IMR-90 (cell line): ENCODE measurements around the gene ADAMTS3.

Source experiments
- MAFK ChIP-seq: IDR thresholded peaks from 2 replicates; pipeline ENCODE4 v1.6.1; 2012; ENCODE audit warnings: low read depth, low read length, improper control_type of control experiment
- NFE2L2 ChIP-seq: fragments of 150-350 bp; IDR thresholded peaks from 2 replicates; pipeline ENCODE4 v1.6.1; 2016; ENCODE audit warnings: low read depth, mild to moderate bottlenecking, low read length
- POLR2A ChIP-seq: IDR thresholded peaks from 2 replicates; pipeline ENCODE4 v1.6.1; 2012; ENCODE audit warnings: mild to moderate bottlenecking, low read depth, low read length
- RAD21 ChIP-seq: IDR thresholded peaks from 2 replicates; pipeline ENCODE4 v1.6.1; 2012; ENCODE audit warnings: low read length, improper control_type of control experiment
- RCOR1 ChIP-seq: IDR thresholded peaks from 2 replicates; pipeline ENCODE4 v1.6.1; 2012; ENCODE audit warnings: mild to moderate bottlenecking, low read length, improper control_type of control experiment; ENCODE audit not compliant: insufficient replicate concordance
- RFX5 ChIP-seq: IDR thresholded peaks from 2 replicates; pipeline ENCODE4 v1.8.0; 2012; ENCODE audit warnings: low read depth, mild to moderate bottlenecking, low read length, moderate library complexity
- TF ChIP-seq, protein P1 (sequence below): fragments of 150-350 bp; IDR thresholded peaks from 2 replicates; pipeline ENCODE4 v1.6.1; 2017; ENCODE audit warnings: mild to moderate bottlenecking, antibody characterized with exemption, low read length, low read depth
- TF ChIP-seq, protein P2 (sequence below): conservative IDR thresholded peaks from 2 replicates; pipeline ENCODE4 v1.5.1; 2012; ENCODE audit warnings: mild to moderate bottlenecking, low read depth, low read length, improper control_type of control experiment
- TF ChIP-seq, protein P3 (sequence below): fragments of 150-350 bp; IDR thresholded peaks from 2 replicates; pipeline ENCODE4 v1.6.1; 2016; ENCODE audit warnings: low read depth, mild to moderate bottlenecking, low read length, moderate library complexity, borderline replicate concordance

DNA sequence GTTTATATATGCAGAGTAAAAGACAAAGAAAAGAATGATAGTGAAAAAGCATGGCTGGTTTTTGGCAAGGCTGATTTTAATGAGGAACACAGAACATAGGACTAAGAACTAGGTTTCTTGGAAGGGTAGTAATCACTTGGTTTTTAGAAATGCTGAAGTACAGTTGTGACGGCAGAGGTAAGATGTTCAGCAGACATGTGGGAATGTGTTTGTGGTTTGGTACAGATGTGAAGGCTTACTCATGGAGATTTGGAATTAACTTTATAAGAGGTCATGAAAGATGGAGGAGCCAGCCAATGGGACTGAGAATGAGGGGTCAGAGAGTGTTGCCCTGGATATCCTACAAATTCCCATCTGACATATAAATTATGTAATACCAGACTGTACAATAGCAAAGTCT lies 293.6 kb downstream of the ADAMTS3 start:
- TF ChIP-seq, protein P1, sequence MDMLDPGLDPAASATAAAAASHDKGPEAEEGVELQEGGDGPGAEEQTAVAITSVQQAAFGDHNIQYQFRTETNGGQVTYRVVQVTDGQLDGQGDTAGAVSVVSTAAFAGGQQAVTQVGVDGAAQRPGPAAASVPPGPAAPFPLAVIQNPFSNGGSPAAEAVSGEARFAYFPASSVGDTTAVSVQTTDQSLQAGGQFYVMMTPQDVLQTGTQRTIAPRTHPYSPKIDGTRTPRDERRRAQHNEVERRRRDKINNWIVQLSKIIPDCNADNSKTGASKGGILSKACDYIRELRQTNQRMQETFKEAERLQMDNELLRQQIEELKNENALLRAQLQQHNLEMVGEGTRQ = no peak
- TF ChIP-seq POLR2A (no peak), RAD21 (no peak), MAFK (no peak), RCOR1 (no peak), RFX5 (no peak), NFE2L2 (no peak)
- TF ChIP-seq, protein P2, sequence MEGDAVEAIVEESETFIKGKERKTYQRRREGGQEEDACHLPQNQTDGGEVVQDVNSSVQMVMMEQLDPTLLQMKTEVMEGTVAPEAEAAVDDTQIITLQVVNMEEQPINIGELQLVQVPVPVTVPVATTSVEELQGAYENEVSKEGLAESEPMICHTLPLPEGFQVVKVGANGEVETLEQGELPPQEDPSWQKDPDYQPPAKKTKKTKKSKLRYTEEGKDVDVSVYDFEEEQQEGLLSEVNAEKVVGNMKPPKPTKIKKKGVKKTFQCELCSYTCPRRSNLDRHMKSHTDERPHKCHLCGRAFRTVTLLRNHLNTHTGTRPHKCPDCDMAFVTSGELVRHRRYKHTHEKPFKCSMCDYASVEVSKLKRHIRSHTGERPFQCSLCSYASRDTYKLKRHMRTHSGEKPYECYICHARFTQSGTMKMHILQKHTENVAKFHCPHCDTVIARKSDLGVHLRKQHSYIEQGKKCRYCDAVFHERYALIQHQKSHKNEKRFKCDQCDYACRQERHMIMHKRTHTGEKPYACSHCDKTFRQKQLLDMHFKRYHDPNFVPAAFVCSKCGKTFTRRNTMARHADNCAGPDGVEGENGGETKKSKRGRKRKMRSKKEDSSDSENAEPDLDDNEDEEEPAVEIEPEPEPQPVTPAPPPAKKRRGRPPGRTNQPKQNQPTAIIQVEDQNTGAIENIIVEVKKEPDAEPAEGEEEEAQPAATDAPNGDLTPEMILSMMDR = no peak
- TF ChIP-seq, protein P3, sequence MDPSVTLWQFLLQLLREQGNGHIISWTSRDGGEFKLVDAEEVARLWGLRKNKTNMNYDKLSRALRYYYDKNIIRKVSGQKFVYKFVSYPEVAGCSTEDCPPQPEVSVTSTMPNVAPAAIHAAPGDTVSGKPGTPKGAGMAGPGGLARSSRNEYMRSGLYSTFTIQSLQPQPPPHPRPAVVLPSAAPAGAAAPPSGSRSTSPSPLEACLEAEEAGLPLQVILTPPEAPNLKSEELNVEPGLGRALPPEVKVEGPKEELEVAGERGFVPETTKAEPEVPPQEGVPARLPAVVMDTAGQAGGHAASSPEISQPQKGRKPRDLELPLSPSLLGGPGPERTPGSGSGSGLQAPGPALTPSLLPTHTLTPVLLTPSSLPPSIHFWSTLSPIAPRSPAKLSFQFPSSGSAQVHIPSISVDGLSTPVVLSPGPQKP = no peak
